Measurements from ENCODE around the gene MACROD2.

MACROD2 gene

DNA sequence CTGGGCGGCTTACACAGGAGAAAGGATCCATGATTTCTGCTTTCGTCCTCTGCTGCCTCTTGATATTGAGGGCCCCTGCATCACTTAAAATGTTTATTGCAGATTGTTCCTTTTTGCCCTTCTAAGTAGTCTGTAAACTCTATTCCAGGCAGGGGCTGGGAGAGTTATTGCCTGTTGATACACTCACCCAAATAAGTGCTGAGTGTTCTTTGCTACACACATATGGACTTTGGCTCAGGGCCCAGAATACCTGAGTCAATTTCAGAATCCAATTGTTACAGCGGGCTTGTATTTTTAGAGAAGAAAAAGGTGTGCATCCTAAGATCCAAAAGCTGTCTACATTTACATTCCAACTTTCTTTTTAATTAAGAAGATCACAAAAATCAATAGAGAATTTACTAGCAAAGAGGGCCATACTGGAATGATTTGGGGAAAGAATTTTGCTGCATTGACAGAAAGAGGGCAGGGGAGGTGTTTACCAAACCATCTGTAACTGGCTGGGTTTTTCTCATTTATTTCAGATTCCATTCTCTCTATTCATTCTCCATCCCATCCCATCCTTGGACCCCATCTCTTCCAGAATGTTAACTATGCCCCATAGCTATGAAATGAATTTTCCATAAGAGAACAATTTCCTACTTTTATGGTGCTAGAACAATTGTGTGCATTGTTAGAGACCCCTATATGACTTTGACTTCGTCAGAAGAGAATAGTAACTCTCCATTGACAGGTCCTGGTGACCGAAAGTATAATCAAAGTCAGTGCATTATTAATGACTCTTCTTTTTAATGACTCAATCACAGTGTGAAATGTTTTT, 1302.0 kb downstream of the MACROD2 start:
- Mint-ChIP-seq H3K4me3 (no peak overlapping the region), H3K27me3 (no peaks in the 10 kb centered on the region), H3K4me1 (ENCODE audit: low read depth) (no peaks in the 10 kb centered on the region), H3K9me3 (ENCODE audit: low read depth) (peaks cover 10% of the 10 kb centered on the region), H3K27ac (no peak overlapping the region), H3K36me3 (no peaks in the 10 kb centered on the region)

- H3K27me3 Mint-ChIP-seq, result no peaks in the 10 kb centered on the region
- H3K27ac Mint-ChIP-seq, result no peak overlapping the region
- H3K4me1 Mint-ChIP-seq (ENCODE audit: low read depth), result no peaks in the 10 kb centered on the region
- peaks cover 16% of the 10 kb centered on the region for H3K9me3 Mint-ChIP-seq (ENCODE audit: low read depth)
- H3K36me3 Mint-ChIP-seq, result no peaks in the 10 kb centered on the region
- no peak overlapping the region for H3K4me3 Mint-ChIP-seq
Measured at GRCh38 chr20:15302075-15302474, 1306.8 kb downstream of the MACROD2 start.

GRCh38 chr20:15310361-15310760, 1315.0 kb downstream of the MACROD2 start:
- peaks cover 9% of the 10 kb centered on the region for H3K9me3 Mint-ChIP-seq (ENCODE audit: low read depth)
- no peak overlapping the region for H3K27ac Mint-ChIP-seq
- H3K4me1 Mint-ChIP-seq (ENCODE audit: low read depth), result no peaks in the 10 kb centered on the region
- H3K36me3 Mint-ChIP-seq, result no peaks in the 10 kb centered on the region
- no peaks in the 10 kb centered on the region for H3K27me3 Mint-ChIP-seq
- no peak overlapping the region for H3K4me3 Mint-ChIP-seq

DNA sequence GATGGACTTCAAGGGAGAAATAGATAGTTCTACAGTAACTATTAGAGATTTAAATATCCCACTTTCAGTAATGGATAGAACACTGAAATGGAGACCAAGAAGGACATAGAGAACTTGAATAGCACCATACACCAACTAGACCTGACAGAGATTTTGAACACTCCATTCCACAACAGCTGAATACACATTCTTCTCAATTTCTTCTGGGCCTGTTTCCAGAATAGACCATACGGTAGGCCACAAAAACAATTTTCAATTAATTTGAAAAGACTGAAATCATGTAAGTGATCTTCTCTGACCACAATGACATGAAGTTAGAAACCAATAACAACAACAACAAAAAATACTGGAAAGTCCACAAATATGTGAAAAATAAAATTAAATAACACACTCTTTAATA, 1321.2 kb downstream of the MACROD2 start:
- H3K27ac Mint-ChIP-seq, result no peak overlapping the region
- no peaks in the 10 kb centered on the region for H3K36me3 Mint-ChIP-seq
- no peaks in the 10 kb centered on the region for H3K27me3 Mint-ChIP-seq
- no peaks in the 10 kb centered on the region for H3K4me1 Mint-ChIP-seq (ENCODE audit: low read depth)
- no peak overlapping the region for H3K4me3 Mint-ChIP-seq
- peaks cover 21% of the 10 kb centered on the region for H3K9me3 Mint-ChIP-seq (ENCODE audit: low read depth)

DNA sequence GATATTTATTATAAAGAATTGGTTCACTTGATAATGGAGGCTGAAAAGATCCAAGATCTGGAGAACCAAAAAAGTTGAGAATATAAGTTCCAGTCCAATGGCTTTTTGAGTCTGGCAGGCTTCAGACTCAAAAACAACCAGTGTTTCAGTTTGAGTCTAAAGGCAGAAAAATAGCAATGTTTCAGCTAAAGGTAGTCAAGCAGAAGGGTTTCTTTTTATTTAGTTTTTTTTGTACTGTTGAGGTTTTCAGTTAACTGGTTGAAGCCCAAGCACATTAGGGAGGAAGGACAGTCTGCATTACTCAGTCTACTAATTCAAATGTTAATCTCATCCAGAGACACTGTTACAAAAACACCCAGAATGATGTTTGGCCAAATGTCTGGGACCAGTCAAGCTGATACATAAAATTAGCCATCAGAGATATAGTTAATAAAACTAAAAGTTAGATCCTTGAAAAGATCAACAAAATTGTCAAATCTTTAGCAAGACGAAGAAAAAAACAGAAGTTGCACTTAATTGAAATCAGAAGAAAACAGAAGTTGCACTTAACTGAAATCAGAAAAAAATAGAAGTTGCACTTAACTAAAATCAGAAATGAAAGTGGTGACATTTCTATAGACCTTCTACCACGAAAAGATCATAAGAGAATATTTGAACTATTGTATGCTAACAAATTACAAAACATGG, 1322.4 kb downstream of the MACROD2 start:
- Mint-ChIP-seq H3K36me3 (no peaks in the 10 kb centered on the region), H3K27me3 (no peaks in the 10 kb centered on the region), H3K9me3 (ENCODE audit: low read depth) (peaks cover 21% of the 10 kb centered on the region), H3K4me3 (no peak overlapping the region), H3K27ac (no peak overlapping the region), H3K4me1 (ENCODE audit: low read depth) (no peaks in the 10 kb centered on the region)

GRCh38 chr20:15318682-15319081, 1323.4 kb downstream of the MACROD2 start:
- H3K27ac Mint-ChIP-seq, result no peak overlapping the region
- peaks cover 21% of the 10 kb centered on the region for H3K9me3 Mint-ChIP-seq (ENCODE audit: low read depth)
- no peaks in the 10 kb centered on the region for H3K27me3 Mint-ChIP-seq
- no peaks in the 10 kb centered on the region for H3K4me1 Mint-ChIP-seq (ENCODE audit: low read depth)
- no peak overlapping the region for H3K4me3 Mint-ChIP-seq
- H3K36me3 Mint-ChIP-seq, result no peaks in the 10 kb centered on the region

DNA sequence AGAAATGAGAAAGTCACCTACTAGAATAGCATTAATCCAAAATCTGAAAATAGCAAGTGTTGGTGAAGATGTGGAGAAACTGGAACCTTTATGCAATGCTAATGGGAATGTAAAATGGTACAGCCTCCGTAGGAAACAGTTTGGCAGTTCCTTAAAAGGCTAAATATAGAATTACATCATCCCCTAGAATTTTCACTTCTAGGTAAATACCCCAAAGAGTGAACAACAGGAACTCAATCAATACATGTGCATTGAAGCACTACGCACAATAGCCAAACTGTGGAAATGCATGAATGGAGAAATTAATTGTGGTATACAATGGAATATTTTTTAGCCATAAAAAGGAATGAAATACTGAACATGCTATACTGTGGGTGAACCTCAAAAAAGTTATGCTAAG, 1324.1 kb downstream of the MACROD2 start:
- Mint-ChIP-seq H3K4me1 (ENCODE audit: low read depth) (no peaks in the 10 kb centered on the region), H3K27ac (no peak overlapping the region), H3K36me3 (no peaks in the 10 kb centered on the region), H3K27me3 (no peaks in the 10 kb centered on the region), H3K9me3 (ENCODE audit: low read depth) (peaks cover 21% of the 10 kb centered on the region), H3K4me3 (no peak overlapping the region)

DNA sequence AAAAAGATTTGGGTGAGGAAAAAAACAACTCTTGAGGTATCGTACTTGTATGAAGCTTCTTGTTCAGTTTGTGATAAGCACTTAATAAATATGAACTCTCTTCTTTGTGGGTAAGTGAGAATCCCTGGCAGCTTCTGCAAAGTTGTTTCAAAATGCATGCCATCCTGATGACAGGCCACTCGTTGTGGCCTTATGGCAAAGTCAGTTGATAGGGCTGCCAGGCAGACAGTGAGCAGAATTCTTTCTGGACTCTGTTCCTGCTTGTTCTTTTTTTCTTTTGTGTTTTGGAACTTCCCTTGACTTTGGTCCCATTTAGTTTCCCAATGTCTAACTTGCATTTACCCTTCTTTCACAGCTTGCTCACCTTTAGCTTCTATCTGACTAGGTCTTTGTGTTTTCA, 1325.6 kb downstream of the MACROD2 start:
- H3K4me1 Mint-ChIP-seq (ENCODE audit: low read depth), result no peaks in the 10 kb centered on the region
- H3K27ac Mint-ChIP-seq, result no peak overlapping the region
- no peaks in the 10 kb centered on the region for H3K27me3 Mint-ChIP-seq
- no peaks in the 10 kb centered on the region for H3K36me3 Mint-ChIP-seq
- H3K4me3 Mint-ChIP-seq, result no peak overlapping the region
- peaks cover 7% of the 10 kb centered on the region for H3K9me3 Mint-ChIP-seq (ENCODE audit: low read depth)

DNA sequence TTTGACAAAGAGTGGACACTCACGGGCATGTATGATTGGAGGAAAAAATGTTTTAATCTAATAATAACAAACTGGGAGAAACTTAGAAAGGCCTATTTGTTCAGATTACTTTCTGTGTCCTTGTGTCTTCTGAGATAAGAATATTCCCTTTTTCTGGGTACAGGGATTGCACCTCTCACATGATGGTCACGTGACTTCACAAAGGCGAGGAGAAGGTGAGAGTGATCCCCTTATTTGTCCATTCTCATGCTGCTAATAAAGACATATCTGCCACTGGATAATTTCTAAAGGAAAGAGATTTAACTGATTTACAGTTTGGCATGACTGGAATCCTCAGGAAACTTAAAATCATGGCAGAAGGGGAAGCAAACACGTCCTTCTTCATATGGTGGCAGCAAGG, 1331.8 kb downstream of the MACROD2 start:
- Mint-ChIP-seq H3K27ac (no peak overlapping the region), H3K27me3 (no peaks in the 10 kb centered on the region), H3K36me3 (no peaks in the 10 kb centered on the region), H3K9me3 (ENCODE audit: low read depth) (peaks cover 3% of the 10 kb centered on the region), H3K4me3 (no peak overlapping the region), H3K4me1 (ENCODE audit: low read depth) (no peaks in the 10 kb centered on the region)

GRCh38 chr20:15328084-15328483, 1332.8 kb downstream of the MACROD2 start:
- Mint-ChIP-seq H3K4me1 (ENCODE audit: low read depth) (no peaks in the 10 kb centered on the region), H3K9me3 (ENCODE audit: low read depth) (peaks cover 3% of the 10 kb centered on the region), H3K27ac (no peak overlapping the region), H3K27me3 (no peaks in the 10 kb centered on the region), H3K4me3 (no peak overlapping the region), H3K36me3 (no peaks in the 10 kb centered on the region)

DNA sequence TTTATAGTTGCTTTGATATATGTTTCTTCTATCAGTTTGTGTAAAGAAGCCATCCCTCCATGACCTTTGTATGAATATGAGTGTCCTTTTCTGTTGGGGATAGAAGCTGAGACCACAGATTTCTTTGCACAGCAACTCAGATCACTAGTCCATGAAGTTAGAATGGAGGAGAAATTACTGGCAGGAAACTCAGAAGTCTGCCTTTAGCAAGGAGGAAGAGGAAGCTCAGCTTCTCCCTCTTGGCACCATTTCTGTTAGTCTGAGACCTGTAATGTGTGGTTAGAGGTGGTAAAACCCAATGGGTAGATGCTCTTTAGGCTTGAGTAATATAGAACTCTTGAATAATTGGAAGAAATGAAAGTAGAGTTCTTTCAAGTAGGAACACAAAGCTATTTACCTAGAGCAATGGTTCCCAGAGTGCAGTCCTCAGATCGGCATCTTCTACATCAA, 1337.4 kb downstream of the MACROD2 start:
- Mint-ChIP-seq H3K4me3 (no peak overlapping the region), H3K4me1 (ENCODE audit: low read depth) (no peaks in the 10 kb centered on the region), H3K9me3 (ENCODE audit: low read depth) (peaks cover 7% of the 10 kb centered on the region), H3K27ac (no peak overlapping the region), H3K27me3 (no peaks in the 10 kb centered on the region), H3K36me3 (no peaks in the 10 kb centered on the region)

GRCh38 chr20:15333170-15333569, 1337.9 kb downstream of the MACROD2 start:
- no peaks in the 10 kb centered on the region for H3K36me3 Mint-ChIP-seq
- H3K27me3 Mint-ChIP-seq, result no peaks in the 10 kb centered on the region
- H3K4me1 Mint-ChIP-seq (ENCODE audit: low read depth), result no peaks in the 10 kb centered on the region
- H3K9me3 Mint-ChIP-seq (ENCODE audit: low read depth), result peaks cover 5% of the 10 kb centered on the region
- H3K27ac Mint-ChIP-seq, result no peak overlapping the region
- no peak overlapping the region for H3K4me3 Mint-ChIP-seq

DNA sequence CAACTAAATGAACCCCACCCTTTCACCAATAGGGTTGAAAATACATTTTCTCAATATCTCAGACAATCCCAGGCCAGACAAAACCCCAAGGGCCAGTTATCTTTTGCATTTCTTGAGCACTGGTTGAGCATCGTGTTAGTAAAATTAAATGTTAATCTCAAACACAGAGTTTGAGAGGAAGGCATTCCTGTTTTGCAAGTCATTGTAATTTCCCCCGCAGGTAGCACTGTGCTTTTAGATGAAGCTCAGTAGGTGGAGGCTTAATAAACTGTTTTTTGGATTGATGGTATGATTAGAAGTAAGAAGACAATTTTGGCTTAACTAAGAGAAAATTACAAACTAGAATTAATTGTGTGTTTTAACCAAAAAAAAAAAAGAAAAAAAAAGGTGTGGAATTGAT, 1340.7 kb downstream of the MACROD2 start:
- no peak overlapping the region for H3K27ac Mint-ChIP-seq
- no peaks in the 10 kb centered on the region for H3K36me3 Mint-ChIP-seq
- no peaks in the 10 kb centered on the region for H3K27me3 Mint-ChIP-seq
- peaks cover 4% of the 10 kb centered on the region for H3K9me3 Mint-ChIP-seq (ENCODE audit: low read depth)
- no peak overlapping the region for H3K4me3 Mint-ChIP-seq
- H3K4me1 Mint-ChIP-seq (ENCODE audit: low read depth), result no peaks in the 10 kb centered on the region

- Mint-ChIP-seq H3K27me3 (no peaks in the 10 kb centered on the region), H3K4me3 (no peak overlapping the region), H3K36me3 (no peaks in the 10 kb centered on the region), H3K27ac (no peak overlapping the region), H3K4me1 (ENCODE audit: low read depth) (no peaks in the 10 kb centered on the region), H3K9me3 (ENCODE audit: low read depth) (peaks cover 4% of the 10 kb centered on the region)
Measured at GRCh38 chr20:15336536-15336935, 1341.2 kb downstream of the MACROD2 start.

GRCh38 chr20:15339264-15339663, 1343.9 kb downstream of the MACROD2 start:
- H3K4me3 Mint-ChIP-seq, result no peak overlapping the region
- H3K4me1 Mint-ChIP-seq (ENCODE audit: low read depth), result no peaks in the 10 kb centered on the region
- H3K27me3 Mint-ChIP-seq, result no peaks in the 10 kb centered on the region
- no peak overlapping the region for H3K27ac Mint-ChIP-seq
- peaks cover 4% of the 10 kb centered on the region for H3K9me3 Mint-ChIP-seq (ENCODE audit: low read depth)
- H3K36me3 Mint-ChIP-seq, result no peaks in the 10 kb centered on the region
